ENCODE results near the gene LOXL1. TPM values are rescaled to one million over a fixed set of nuclear protein-coding genes. Genes with fewer than 3 reads are reported as not detected.

LOXL1 gene
- total RNA-seq, 2 experiments from 2014 or later, result not detected

GRCh38 chr15:73941044-73941443 is 14.8 kb downstream of the LOXL1 start:
- ChIA-PET CTCF (ENCODE audit: unreplicated experiment) (no interaction called here), POLR2A (no interaction called here)

GRCh38 chr15:73941449-73941848 is 15.2 kb downstream of the LOXL1 start:
- no peak overlapping the region for H3K27ac ChIP-seq (ENCODE audit: low read depth, low read length, poor library complexity, severe bottlenecking)
- H3K36me3 ChIP-seq (ENCODE audit: insufficient read depth, low read length), result no peaks in the 10 kb centered on the region
- H3K9me3 ChIP-seq (ENCODE audit: low read length), result no peaks in the 10 kb centered on the region
- H3K79me2 ChIP-seq (ENCODE audit: insufficient read depth, low read depth, low read length), result no peaks in the 10 kb centered on the region
- ChIA-PET CTCF (ENCODE audit: unreplicated experiment) (no interaction called here), POLR2A (no interaction called here)
- DNase-seq (ENCODE audit: low spot score), result no peak
- H3K9me2 ChIP-seq (ENCODE audit: insufficient read depth, low read length), result no peaks in the 10 kb centered on the region
- no peaks in the 10 kb centered on the region for H4K20me1 ChIP-seq (ENCODE audit: insufficient read depth, low read length)
- H3K4me3 ChIP-seq (ENCODE audit: low read depth, low read length, poor library complexity, severe bottlenecking), result no peak overlapping the region
- no TSS peak for BruUV-seq (replicated peaks)
- intact Hi-C loops (cut with micrococcal nuclease; ENCODE audit: unreplicated experiment), result no loop called here
- H2AFZ ChIP-seq (ENCODE audit: low read length), result no peak overlapping the region
- H3K4me1 ChIP-seq (ENCODE audit: insufficient read depth, low read length, poor library complexity, severe bottlenecking), result no peaks in the 10 kb centered on the region
- H3K4me2 ChIP-seq (ENCODE audit: low read length), result no peak overlapping the region
- TF ChIP-seq CTCF (conservative IDR thresholded peaks at IDR 0.05; ENCODE audit: low read length) (no peak), EZH2phosphoT487 (IDR thresholded peaks at IDR 0.05; ENCODE audit: borderline replicate concordance, low read depth, low read length) (no peak)

More at GRCh38 chr15:73941044-73941443, 14.8 kb downstream of the LOXL1 start:
- TF ChIP-seq CTCF (conservative IDR thresholded peaks at IDR 0.05; ENCODE audit: low read length) (no peak), EZH2phosphoT487 (IDR thresholded peaks at IDR 0.05; ENCODE audit: borderline replicate concordance, low read depth, low read length) (no peak)
- Histone ChIP-seq H4K20me1 (ENCODE audit: insufficient read depth, low read length) (no peaks in the 10 kb centered on the region), H3K79me2 (ENCODE audit: insufficient read depth, low read depth, low read length) (no peaks in the 10 kb centered on the region), H3K9me3 (ENCODE audit: low read length) (no peaks in the 10 kb centered on the region), H3K27ac (ENCODE audit: low read depth, low read length, poor library complexity, severe bottlenecking) (no peak overlapping the region), H3K4me1 (ENCODE audit: insufficient read depth, low read length, poor library complexity, severe bottlenecking) (no peaks in the 10 kb centered on the region), H3K4me3 (ENCODE audit: low read depth, low read length, poor library complexity, severe bottlenecking) (no peak overlapping the region), H2AFZ (ENCODE audit: low read length) (no peak overlapping the region), H3K36me3 (ENCODE audit: insufficient read depth, low read length) (no peaks in the 10 kb centered on the region), H3K4me2 (ENCODE audit: low read length) (no peak overlapping the region), H3K9me2 (ENCODE audit: insufficient read depth, low read length) (no peaks in the 10 kb centered on the region)
- intact Hi-C loops (cut with micrococcal nuclease; ENCODE audit: unreplicated experiment), result no loop called here
- DNase-seq (ENCODE audit: low spot score), result no peak
- BruUV-seq (replicated peaks), result no TSS peak

- no peaks in the 10 kb centered on the region for H4K20me1 ChIP-seq (ENCODE audit: insufficient read depth, low read length)
- TF ChIP-seq CTCF (conservative IDR thresholded peaks at IDR 0.05; ENCODE audit: low read length) (no peak), EZH2phosphoT487 (IDR thresholded peaks at IDR 0.05; ENCODE audit: borderline replicate concordance, low read depth, low read length) (no peak)
- ChIA-PET POLR2A (no interaction called here), CTCF (ENCODE audit: unreplicated experiment) (no interaction called here)
- no peak for DNase-seq (ENCODE audit: low spot score)
- no peak overlapping the region for H3K4me3 ChIP-seq (ENCODE audit: low read depth, low read length, poor library complexity, severe bottlenecking)
- H3K4me2 ChIP-seq (ENCODE audit: low read length), result no peak overlapping the region
- H3K9me2 ChIP-seq (ENCODE audit: insufficient read depth, low read length), result no peaks in the 10 kb centered on the region
- H3K9me3 ChIP-seq (ENCODE audit: low read length), result no peaks in the 10 kb centered on the region
- H2AFZ ChIP-seq (ENCODE audit: low read length), result no peak overlapping the region
- H3K27ac ChIP-seq (ENCODE audit: low read depth, low read length, poor library complexity, severe bottlenecking), result no peak overlapping the region
- no TSS peak for BruUV-seq (replicated peaks)
- intact Hi-C loops (cut with micrococcal nuclease; ENCODE audit: unreplicated experiment), result no loop called here
- no peaks in the 10 kb centered on the region for H3K4me1 ChIP-seq (ENCODE audit: insufficient read depth, low read length, poor library complexity, severe bottlenecking)
- no peaks in the 10 kb centered on the region for H3K36me3 ChIP-seq (ENCODE audit: insufficient read depth, low read length)
- H3K79me2 ChIP-seq (ENCODE audit: insufficient read depth, low read depth, low read length), result no peaks in the 10 kb centered on the region
Observed at GRCh38 chr15:73941871-73942635, 15.8 kb downstream of the LOXL1 start.
